IMR-90 (cell line): ENCODE measurements around the gene TLCD4. TPM values are rescaled to one million over a fixed set of nuclear protein-coding genes. Genes with fewer than 3 reads are reported as not detected.

ENCODE experiments used
- ATAC-seq: fragments of 200-7000 bp; cut with Tn5 transposase; 2 replicates; pipeline ENCODE4 v1.9.1; 2020; ENCODE audit warnings: low read depth, mild to moderate bottlenecking, moderate library complexity
- BruUV-seq: library from RNA; stranded (reverse); fragments of 400-500 nt; replicated peaks from 2 replicates; lab custom pipeline; 2021; lab: Mats Ljungman, UMichigan
- CTCF ChIA-PET: fragments of 300-600 bp; formaldehyde crosslinking; extraction: SDS; loops from one replicate; lab custom pipeline; 2021; ENCODE audit warnings: antibody characterized with exemption; lab: Yijun Ruan, JAX
- POLR2A ChIA-PET: fragments of 300-600 bp; sonication (Branson Sonifier 250); formaldehyde crosslinking; loops from one replicate; lab custom pipeline; 2022; ENCODE audit warnings: antibody characterized with exemption; ENCODE audit not compliant: unreplicated experiment; lab: Charles Lee
- DNase-seq: peaks from one replicate; pipeline ENCODE4 v3.0.0; 2013
- H2AFZ ChIP-seq: replicated peaks from 2 replicates; pipeline ENCODE3; 2013; ENCODE audit warnings: low read length, mild to moderate bottlenecking; ENCODE audit not compliant: poor library complexity
- H2AK5ac ChIP-seq: 2 replicates; pipeline ENCODE4 v1.6.1; 2013; ENCODE audit warnings: low read depth, low read length, inconsistent platforms
- H2AK9ac ChIP-seq: replicated peaks from 2 replicates; pipeline ENCODE3; 2013; ENCODE audit warnings: mild to moderate bottlenecking, low read depth, low read length, moderate library complexity; ENCODE audit not compliant: poor library complexity
- H2BK120ac ChIP-seq: 2 replicates; pipeline ENCODE4 v1.6.1; 2013; ENCODE audit warnings: low read depth, low read length, inconsistent platforms
- H2BK15ac ChIP-seq: 3 replicates; pipeline ENCODE4 v1.6.1; 2013; ENCODE audit warnings: low read depth, low read length, inconsistent platforms
- H2BK20ac ChIP-seq: 2 replicates; pipeline ENCODE4 v1.6.1; 2013; ENCODE audit warnings: low read depth, mild to moderate bottlenecking, inconsistent platforms, low read length, moderate library complexity
- H2BK5ac ChIP-seq: 2 replicates; pipeline ENCODE4 v1.6.1; 2013; ENCODE audit warnings: mild to moderate bottlenecking, low read depth, low read length, inconsistent platforms; ENCODE audit not compliant: poor library complexity, severe bottlenecking
- H3K14ac ChIP-seq: replicated peaks from 2 replicates; pipeline ENCODE4 v1.6.1; 2013; ENCODE audit warnings: low read depth, low read length, inconsistent platforms
- H3K18ac ChIP-seq: 2 replicates; pipeline ENCODE4 v1.6.1; 2013; ENCODE audit warnings: low read depth, low read length, control low read depth
- H3K23ac ChIP-seq: 2 replicates; pipeline ENCODE4 v1.6.1; 2013; ENCODE audit warnings: low read depth, low read length, inconsistent platforms
- H3K27ac ChIP-seq: 2 replicates; pipeline ENCODE4 v1.5.1; 2013; ENCODE audit warnings: mild to moderate bottlenecking, control low read depth, low read length; ENCODE audit not compliant: insufficient read depth
- H3K27me3 ChIP-seq: 2 replicates; pipeline ENCODE4 v1.6.1; 2013; ENCODE audit warnings: low read length; ENCODE audit not compliant: control insufficient read depth, insufficient read depth
- H3K36me3 ChIP-seq: 2 replicates; pipeline ENCODE4 v1.6.1; 2013; ENCODE audit warnings: low read length, mixed read lengths; ENCODE audit not compliant: control insufficient read depth, insufficient read depth
- H3K4ac ChIP-seq: 2 replicates; pipeline ENCODE4 v1.6.1; 2013; ENCODE audit warnings: low read depth, low read length, inconsistent platforms
- H3K4me1 ChIP-seq: 2 replicates; pipeline ENCODE4 v1.6.1; 2013; ENCODE audit warnings: low read length, mixed read lengths; ENCODE audit not compliant: control insufficient read depth, insufficient read depth
- H3K4me2 ChIP-seq: 2 replicates; pipeline ENCODE4 v1.6.1; 2013; ENCODE audit warnings: low read depth, mild to moderate bottlenecking, control low read depth, low read length, moderate library complexity
- H3K4me3 ChIP-seq: 2 replicates; pipeline ENCODE4 v1.5.1; 2013; ENCODE audit warnings: low read depth, mild to moderate bottlenecking, control low read depth, low read length, moderate library complexity; ENCODE audit not compliant: insufficient read depth
- H3K56ac ChIP-seq: 2 replicates; pipeline ENCODE4 v1.6.1; 2013; ENCODE audit warnings: low read length, inconsistent platforms; ENCODE audit not compliant: insufficient read depth; ENCODE audit errors: extremely low read depth
- H3K79me1 ChIP-seq, 2 experiments: 2 replicates each; pipeline ENCODE4 v1.6.1; 2013; ENCODE audit warnings: low read length in 2 of 2, inconsistent platforms in 1 of 2, low read depth in 1 of 2
- H3K9ac ChIP-seq: 2 replicates; pipeline ENCODE4 v1.6.1; 2013; ENCODE audit warnings: low read depth, low read length, control low read depth
- H3K9me1 ChIP-seq: 2 replicates; pipeline ENCODE4 v1.6.1; 2013; ENCODE audit warnings: low read length, inconsistent platforms; ENCODE audit not compliant: insufficient read depth
- H3K9me3 ChIP-seq: 2 replicates; pipeline ENCODE4 v1.6.1; 2013; ENCODE audit warnings: low read length; ENCODE audit not compliant: control insufficient read depth, insufficient read depth
- H4K20me1 ChIP-seq: 2 replicates; pipeline ENCODE4 v1.6.1; 2013; ENCODE audit warnings: low read length, inconsistent platforms; ENCODE audit not compliant: insufficient read depth
- H4K5ac ChIP-seq: 2 replicates; pipeline ENCODE4 v1.6.1; 2013; ENCODE audit warnings: mild to moderate bottlenecking, low read depth, low read length, control low read depth
- H4K8ac ChIP-seq, 2 experiments: 2 replicates each; pipeline ENCODE4 v1.6.1; 2013; ENCODE audit warnings: low read depth in 2 of 2, low read length in 2 of 2, control low read depth in 1 of 2, inconsistent platforms in 1 of 2
- H4K91ac ChIP-seq: 2 replicates; pipeline ENCODE4 v1.6.1; 2013; ENCODE audit warnings: low read depth, low read length, inconsistent platforms; ENCODE audit not compliant: insufficient read depth
- BHLHE40 ChIP-seq: fragments of 150-350 bp; IDR thresholded peaks from 2 replicates; pipeline ENCODE4 v1.6.1; 2016; ENCODE audit warnings: mild to moderate bottlenecking, low read depth, low read length
- CEBPB ChIP-seq: IDR thresholded peaks from 2 replicates; pipeline ENCODE4 v1.6.1; 2012; ENCODE audit warnings: low read depth, low read length, improper control_type of control experiment
- CHD1 ChIP-seq: IDR thresholded peaks from 2 replicates; pipeline ENCODE4 v1.6.1; 2012; ENCODE audit warnings: low read depth, low read length, improper control_type of control experiment
- ELK1 ChIP-seq: fragments of 150-350 bp; IDR thresholded peaks from 2 replicates; pipeline ENCODE4 v1.6.1; 2016; ENCODE audit warnings: low read depth, mild to moderate bottlenecking, low read length, moderate library complexity, borderline replicate concordance
- FOS ChIP-seq: fragments of 150-350 bp; IDR thresholded peaks from 2 replicates; pipeline ENCODE4 v1.6.1; 2016; ENCODE audit warnings: low read depth, low read length
- MAFK ChIP-seq: IDR thresholded peaks from 2 replicates; pipeline ENCODE4 v1.6.1; 2012; ENCODE audit warnings: low read depth, low read length, improper control_type of control experiment
- MAZ ChIP-seq: IDR thresholded peaks from 2 replicates; pipeline ENCODE4 v1.6.1; 2012; ENCODE audit warnings: low read depth, mild to moderate bottlenecking, low read length, improper control_type of control experiment, moderate library complexity, borderline replicate concordance
- MXI1 ChIP-seq: IDR thresholded peaks from 2 replicates; pipeline ENCODE4 v1.6.1; 2012; ENCODE audit warnings: low read depth, mild to moderate bottlenecking, low read length, moderate library complexity, borderline replicate concordance
- NFE2L2 ChIP-seq: fragments of 150-350 bp; IDR thresholded peaks from 2 replicates; pipeline ENCODE4 v1.6.1; 2016; ENCODE audit warnings: low read depth, mild to moderate bottlenecking, low read length
- POLR2A ChIP-seq: IDR thresholded peaks from 2 replicates; pipeline ENCODE4 v1.6.1; 2012; ENCODE audit warnings: mild to moderate bottlenecking, low read depth, low read length
- RAD21 ChIP-seq: IDR thresholded peaks from 2 replicates; pipeline ENCODE4 v1.6.1; 2012; ENCODE audit warnings: low read length, improper control_type of control experiment
- RCOR1 ChIP-seq: IDR thresholded peaks from 2 replicates; pipeline ENCODE4 v1.6.1; 2012; ENCODE audit warnings: mild to moderate bottlenecking, low read length, improper control_type of control experiment; ENCODE audit not compliant: insufficient replicate concordance
- RFX5 ChIP-seq: IDR thresholded peaks from 2 replicates; pipeline ENCODE4 v1.8.0; 2012; ENCODE audit warnings: low read depth, mild to moderate bottlenecking, low read length, moderate library complexity
- SMC3 ChIP-seq: fragments of 150-350 bp; IDR thresholded peaks from 2 replicates; pipeline ENCODE4 v1.6.1; 2016; ENCODE audit warnings: low read depth, mild to moderate bottlenecking, antibody characterized with exemption, low read length, moderate library complexity
- WGBS, 2 experiments: methylation state at CpG; one replicate each; pipeline versions ENCODE4 v1.1.5 to v1.1.7; 2013; ENCODE audit warnings: missing lambda C conversion rate in 2 of 2; ENCODE audit not compliant: insufficient read length in 1 of 2; ENCODE audit errors: extremely low coverage in 2 of 2; 5-methylcytosine and 5-hydroxymethylcytosine counted together
- dilution Hi-C: fragments of 300-500 bp; cut with HindIII; formaldehyde crosslinking; loops from one replicate; pipeline ENCODE4 v1.14.3; 2018; ENCODE audit warnings: low sequenced_read_pairs; ENCODE audit not compliant: unreplicated experiment
- in situ Hi-C: fragments of 300-500 bp; cut with MboI; formaldehyde crosslinking; loops from 3 replicates; pipeline ENCODE4 v1.14.3; 2019; ENCODE audit warnings: low sequenced_read_pairs, inconsistent platforms, mixed read lengths
- intact Hi-C: fragments of 100-400 bp; cut with micrococcal nuclease; formaldehyde crosslinking; loops from 2 replicates; pipeline ENCODE4 v1.10.0; 2022
- polyA plus RNA-seq, 3 experiments: library from polyadenylated mRNA; depleted of rRNA; stranded (reverse); fragments of >200 nt; gene quantifications; 2 replicates each; pipeline ENCODE4 v1.2.3, GENCODE V29; 2012; ENCODE audit warnings: low replicate concordance in 1 of 3
- total RNA-seq: library from RNA; depleted of rRNA; stranded (reverse); fragments of >200 nt; gene quantifications from 2 replicates; pipeline ENCODE4 v1.2.3, GENCODE V29; 2012
- TF ChIP-seq, protein P1 (sequence below): fragments of 150-350 bp; IDR thresholded peaks from 2 replicates; pipeline ENCODE4 v1.6.1; 2017; ENCODE audit warnings: mild to moderate bottlenecking, antibody characterized with exemption, low read length, low read depth
- TF ChIP-seq, protein P2 (sequence below): conservative IDR thresholded peaks from 2 replicates; pipeline ENCODE4 v1.5.1; 2012; ENCODE audit warnings: mild to moderate bottlenecking, low read depth, low read length, improper control_type of control experiment

TLCD4 gene
- total and polyA plus RNA-seq, 2 of the 4 experiments (the other 2 are of a cell fraction), result 0.22 to 0.36 TPM

- Histone ChIP-seq H3K27me3 (peaks cover 7% of the 10 kb centered on the region), H4K91ac (no peak overlapping the region), H2AK5ac (peak overlapping the region; percentile 35; the same call in 1 of the 2 replicates), H3K4me1 (peaks cover 8% of the 10 kb centered on the region), H3K4ac (peak overlapping the region; percentile 33; the same call in 1 of the 2 replicates), H2AFZ (no peak overlapping the region), H3K4me2 (no peak overlapping the region), H3K79me1 (no peaks in the 10 kb centered on the region), H3K18ac (no peak overlapping the region), H4K8ac (peak overlapping the region in 1 of 2 experiments; percentile 32; a peak in 1 of 4 replicates), H2BK15ac (peak overlapping the region; percentile 95; the same call in 2 of the 3 replicates), H3K56ac (no peak overlapping the region), H3K4me3 (no peak overlapping the region), H2BK20ac (peak overlapping the region; percentile 62; the same call in 1 of the 2 replicates), H2AK9ac (no peak overlapping the region), H4K5ac (no peak overlapping the region), H3K9me3 (peaks cover 2% of the 10 kb centered on the region; the same call in 1 of the 2 replicates), H3K9me1 (peaks cover 9% of the 10 kb centered on the region; the same call in 1 of the 2 replicates), H2BK5ac (no peak overlapping the region), H4K20me1 (no peaks in the 10 kb centered on the region), H3K9ac (no peak overlapping the region), H3K14ac (no peak overlapping the region), H3K36me3 (no peaks in the 10 kb centered on the region), H2BK120ac (peak overlapping the region; percentile 52; the same call in 1 of the 2 replicates), H3K23ac (no peak overlapping the region), H3K27ac (no peak overlapping the region)
- no peak for TF ChIP-seq MXI1
- no peak for TF ChIP-seq MAZ
- TF ChIP-seq, protein P1, sequence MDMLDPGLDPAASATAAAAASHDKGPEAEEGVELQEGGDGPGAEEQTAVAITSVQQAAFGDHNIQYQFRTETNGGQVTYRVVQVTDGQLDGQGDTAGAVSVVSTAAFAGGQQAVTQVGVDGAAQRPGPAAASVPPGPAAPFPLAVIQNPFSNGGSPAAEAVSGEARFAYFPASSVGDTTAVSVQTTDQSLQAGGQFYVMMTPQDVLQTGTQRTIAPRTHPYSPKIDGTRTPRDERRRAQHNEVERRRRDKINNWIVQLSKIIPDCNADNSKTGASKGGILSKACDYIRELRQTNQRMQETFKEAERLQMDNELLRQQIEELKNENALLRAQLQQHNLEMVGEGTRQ, result no peak
- no peak for TF ChIP-seq SMC3
- TF ChIP-seq RCOR1, result no peak
- TF ChIP-seq ELK1, result no peak
- TF ChIP-seq CEBPB, result no peak
- no peak for TF ChIP-seq POLR2A
- no peak for TF ChIP-seq FOS
- TF ChIP-seq RAD21, result no peak
- no peak for TF ChIP-seq NFE2L2
- no peak for TF ChIP-seq BHLHE40
- no peak for TF ChIP-seq CHD1
- TF ChIP-seq MAFK, result no peak
- TF ChIP-seq, protein P2, sequence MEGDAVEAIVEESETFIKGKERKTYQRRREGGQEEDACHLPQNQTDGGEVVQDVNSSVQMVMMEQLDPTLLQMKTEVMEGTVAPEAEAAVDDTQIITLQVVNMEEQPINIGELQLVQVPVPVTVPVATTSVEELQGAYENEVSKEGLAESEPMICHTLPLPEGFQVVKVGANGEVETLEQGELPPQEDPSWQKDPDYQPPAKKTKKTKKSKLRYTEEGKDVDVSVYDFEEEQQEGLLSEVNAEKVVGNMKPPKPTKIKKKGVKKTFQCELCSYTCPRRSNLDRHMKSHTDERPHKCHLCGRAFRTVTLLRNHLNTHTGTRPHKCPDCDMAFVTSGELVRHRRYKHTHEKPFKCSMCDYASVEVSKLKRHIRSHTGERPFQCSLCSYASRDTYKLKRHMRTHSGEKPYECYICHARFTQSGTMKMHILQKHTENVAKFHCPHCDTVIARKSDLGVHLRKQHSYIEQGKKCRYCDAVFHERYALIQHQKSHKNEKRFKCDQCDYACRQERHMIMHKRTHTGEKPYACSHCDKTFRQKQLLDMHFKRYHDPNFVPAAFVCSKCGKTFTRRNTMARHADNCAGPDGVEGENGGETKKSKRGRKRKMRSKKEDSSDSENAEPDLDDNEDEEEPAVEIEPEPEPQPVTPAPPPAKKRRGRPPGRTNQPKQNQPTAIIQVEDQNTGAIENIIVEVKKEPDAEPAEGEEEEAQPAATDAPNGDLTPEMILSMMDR, result no peak
- no peak for TF ChIP-seq RFX5
- ChIA-PET POLR2A (no interaction called here), CTCF (interaction anchor here (1.4 to 2.3 kb wide), 3 partner anchors 12 to 327 kb away, joined by 3 to 11 read pairs (median 8); partner anchors contain the start of gene ALG14)
- ATAC-seq (no peak), DNase-seq (no peak)
- in situ Hi-C loops, result no loop called here
- dilution Hi-C loops, result no loop called here
- BruUV-seq, result no TSS peak
- no CpG with 5 or more reads among the region's 2 CpGs for WGBS, 2 experiments
- intact Hi-C loops, result no loop called here
Observed at GRCh38 chr1:95085376-95085775, 31.8 kb upstream of the TLCD4 start.
